ENCODE results near the gene OR52I2.
A peak's percentile ranks its signal among the peaks of the same experiment; 100 is the strongest.

OR52I2 gene

DNA sequence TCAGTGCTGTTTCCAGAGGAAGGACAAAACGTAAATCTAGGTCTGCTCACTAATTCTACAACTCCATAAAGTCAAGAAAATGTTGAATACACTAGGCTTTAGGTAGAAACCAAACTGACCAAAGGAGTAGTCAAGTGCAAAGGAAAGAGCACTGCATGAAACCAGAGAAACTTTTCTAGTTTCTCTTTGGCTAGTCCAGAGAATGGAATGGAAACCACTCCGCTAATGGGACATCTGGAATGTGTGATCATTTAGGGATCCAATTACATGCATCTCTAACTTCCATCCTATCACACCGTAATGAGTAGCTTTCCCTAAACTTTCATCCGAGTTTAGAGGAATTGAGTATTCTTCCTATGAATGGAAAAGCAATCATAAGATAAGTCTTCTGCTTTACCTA, 34.1 kb upstream of the OR52I2 start:
- Histone ChIP-seq H3K27ac (ENCODE audit: low read depth, low read length) (no peak overlapping the region), H4K20me1 (ENCODE audit: control insufficient read depth, insufficient read depth, low read depth, low read length) (no peaks in the 10 kb centered on the region), H3K79me2 (ENCODE audit: control insufficient read depth, low read length) (no peaks in the 10 kb centered on the region), H3K9me3 (ENCODE audit: control insufficient read depth, insufficient read depth, low read length) (no peaks in the 10 kb centered on the region), H3K9me2 (replicated peaks; ENCODE audit: control insufficient read depth, low read length) (no peaks in the 10 kb centered on the region; the same call in 1 of the 2 replicates), H3K36me3 (ENCODE audit: control insufficient read depth, low read length) (no peaks in the 10 kb centered on the region), H3K4me2 (ENCODE audit: low read length) (no peak overlapping the region), H3K27me3 (ENCODE audit: control insufficient read depth, low read length) (no peaks in the 10 kb centered on the region), H3K4me1 (ENCODE audit: control insufficient read depth, low read length) (no peaks in the 10 kb centered on the region), H3K4me3 (ENCODE audit: low read length) (no peak overlapping the region), H3F3A (ENCODE audit: control insufficient read depth, insufficient read depth) (no peaks in the 10 kb centered on the region)
- TF ChIP-seq CTCF (IDR thresholded peaks at IDR 0.05; ENCODE audit: low read depth, low read length, poor library complexity, severe bottlenecking): no peak
- no peak for TF ChIP-seq EZH2phosphoT487 (IDR thresholded peaks at IDR 0.05; ENCODE audit: borderline replicate concordance, low read length)

DNA sequence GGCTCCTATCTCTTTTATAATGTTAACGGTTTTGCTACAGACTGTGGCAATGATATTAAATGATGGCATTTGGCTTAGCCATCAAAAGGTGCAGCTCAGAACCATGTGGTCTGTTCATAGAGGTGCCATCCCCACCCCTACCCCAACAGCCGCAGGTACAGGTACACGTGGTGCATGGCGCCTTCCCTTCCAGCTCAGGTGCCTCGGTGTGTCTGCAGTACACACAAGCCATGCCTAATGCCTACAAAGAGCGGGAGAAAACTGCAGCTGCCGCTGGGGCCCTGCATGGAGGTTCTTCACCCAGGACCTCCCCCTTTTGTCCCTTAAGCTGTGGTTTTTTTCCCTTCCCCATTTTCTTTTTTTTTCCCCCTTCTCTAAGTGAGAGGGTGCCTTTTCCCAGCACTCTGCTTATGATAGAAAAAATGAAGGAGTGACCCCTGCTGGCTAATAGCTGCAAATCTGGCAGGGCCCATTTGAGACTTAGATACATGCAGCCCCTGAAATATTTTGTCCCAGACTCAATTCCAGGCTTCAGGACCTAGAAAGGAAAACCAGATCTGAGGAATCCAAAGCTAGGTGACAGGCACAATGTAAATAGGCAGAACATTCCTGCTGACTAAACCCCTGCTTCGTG, 30.1 kb upstream of the OR52I2 start:
- Histone ChIP-seq H3F3A (ENCODE audit: control insufficient read depth, insufficient read depth) (no peaks in the 10 kb centered on the region), H3K4me1 (ENCODE audit: control insufficient read depth, low read length) (no peaks in the 10 kb centered on the region), H3K9me2 (replicated peaks; ENCODE audit: control insufficient read depth, low read length) (no peaks in the 10 kb centered on the region; the same call in 1 of the 2 replicates), H3K9me3 (ENCODE audit: control insufficient read depth, insufficient read depth, low read length) (no peaks in the 10 kb centered on the region), H3K79me2 (ENCODE audit: control insufficient read depth, low read length) (no peaks in the 10 kb centered on the region), H3K27ac (ENCODE audit: low read depth, low read length) (no peak overlapping the region), H4K20me1 (ENCODE audit: control insufficient read depth, insufficient read depth, low read depth, low read length) (no peaks in the 10 kb centered on the region), H3K4me3 (ENCODE audit: low read length) (no peak overlapping the region), H3K36me3 (ENCODE audit: control insufficient read depth, low read length) (no peaks in the 10 kb centered on the region), H3K27me3 (ENCODE audit: control insufficient read depth, low read length) (no peaks in the 10 kb centered on the region), H3K4me2 (ENCODE audit: low read length) (no peak overlapping the region)
- TF ChIP-seq EZH2phosphoT487 (IDR thresholded peaks at IDR 0.05; ENCODE audit: borderline replicate concordance, low read length): no peak
- peak; percentile 56 for TF ChIP-seq CTCF (IDR thresholded peaks at IDR 0.05; ENCODE audit: low read depth, low read length, poor library complexity, severe bottlenecking)

GRCh38 chr11:4559527-4560440, 21.8 kb upstream of the OR52I2 start:
- no peaks in the 10 kb centered on the region for H4K20me1 ChIP-seq (ENCODE audit: control insufficient read depth, insufficient read depth, low read depth, low read length)
- no peaks in the 10 kb centered on the region for H3K27me3 ChIP-seq (ENCODE audit: control insufficient read depth, low read length)
- H3K79me2 ChIP-seq (ENCODE audit: control insufficient read depth, low read length): no peaks in the 10 kb centered on the region
- no peak overlapping the region for H3K4me2 ChIP-seq (ENCODE audit: low read length)
- H3K27ac ChIP-seq (ENCODE audit: low read depth, low read length): no peak overlapping the region
- H3K36me3 ChIP-seq (ENCODE audit: control insufficient read depth, low read length): no peaks in the 10 kb centered on the region
- no peaks in the 10 kb centered on the region for H3K9me3 ChIP-seq (ENCODE audit: control insufficient read depth, insufficient read depth, low read length)
- H3F3A ChIP-seq (ENCODE audit: control insufficient read depth, insufficient read depth): no peaks in the 10 kb centered on the region
- no peaks in the 10 kb centered on the region for H3K9me2 ChIP-seq (replicated peaks; ENCODE audit: control insufficient read depth, low read length)
- H3K4me3 ChIP-seq (ENCODE audit: low read length): no peak overlapping the region
- TF ChIP-seq EZH2phosphoT487 (IDR thresholded peaks at IDR 0.05; ENCODE audit: borderline replicate concordance, low read length) (no peak), CTCF (IDR thresholded peaks at IDR 0.05; ENCODE audit: low read depth, low read length, poor library complexity, severe bottlenecking) (no peak)
- no peaks in the 10 kb centered on the region for H3K4me1 ChIP-seq (ENCODE audit: control insufficient read depth, low read length)
